GM12801 (cell line): Measurements from ENCODE around the gene ST6GALNAC3.

Experiments
- CTCF ChIP-seq: IDR thresholded peaks from one replicate; pipeline ENCODE4 v1.5.1; 2011; ENCODE audit warnings: control low read depth; ENCODE audit not compliant: insufficient read length; ENCODE audit errors: extremely low read depth

The ST6GALNAC3 gene

GRCh38 chr1:76124196-76124595 is 49.6 kb downstream of the ST6GALNAC3 start:
- no peak for TF ChIP-seq CTCF

GRCh38 chr1:76125473-76126219 is 51.1 kb downstream of the ST6GALNAC3 start:
- TF ChIP-seq CTCF, result no peak

GRCh38 chr1:76128096-76128495 is 53.5 kb downstream of the ST6GALNAC3 start:
- no peak for TF ChIP-seq CTCF

- no peak for TF ChIP-seq CTCF
Measured at GRCh38 chr1:76129731-76130130, 55.2 kb downstream of the ST6GALNAC3 start.

- no peak for TF ChIP-seq CTCF
Measured at GRCh38 chr1:76130992-76131391, 56.4 kb downstream of the ST6GALNAC3 start.

DNA sequence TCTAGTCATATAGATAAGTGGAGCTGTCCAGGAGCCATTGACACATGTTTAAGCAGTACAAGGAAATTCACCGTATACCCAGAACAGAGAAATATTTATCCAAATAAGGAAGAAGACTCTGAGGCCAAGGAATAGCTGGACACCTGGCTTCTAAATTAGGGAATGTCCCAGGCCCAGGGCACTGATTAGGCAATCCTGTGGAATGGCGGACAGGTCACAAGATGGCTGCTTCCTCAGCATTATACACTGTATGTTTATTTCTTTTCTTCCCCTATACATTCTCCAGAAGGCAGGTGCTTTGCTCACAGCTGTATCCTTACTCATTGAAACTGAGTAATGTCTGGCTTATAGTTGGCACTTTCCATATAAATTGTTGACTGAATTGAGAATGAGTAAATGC is 59.4 kb downstream of the ST6GALNAC3 start:
- no peak for TF ChIP-seq CTCF

DNA sequence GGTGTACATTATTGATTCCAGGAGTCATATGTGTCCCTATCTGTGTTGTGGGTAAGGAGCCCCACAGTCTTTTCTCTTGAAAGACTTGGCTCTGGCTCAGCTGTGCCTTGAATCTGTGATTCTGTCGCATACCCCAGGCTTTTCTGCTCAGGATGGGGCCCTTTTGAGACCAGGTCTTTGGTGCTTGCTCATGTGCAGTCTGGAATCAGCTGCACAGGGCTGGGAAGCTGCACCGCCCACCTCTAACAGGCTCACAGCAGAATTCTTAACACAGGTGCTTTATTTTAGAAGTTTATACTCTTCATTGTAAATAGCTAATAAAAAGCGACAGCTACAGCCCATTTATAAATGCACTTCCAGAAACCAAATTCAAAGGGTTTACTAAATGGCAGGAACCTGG is 61.3 kb downstream of the ST6GALNAC3 start:
- no peak for TF ChIP-seq CTCF
